ENCODE measurements around the gene METTL26.

Gene METTL26

GRCh38 chr16:630249-630814 lies 5.8 kb downstream of the METTL26 start:
- TF ChIP-seq CTCF (conservative IDR thresholded peaks at IDR 0.05; ENCODE audit: low read length): no peak
- H3K4me3 ChIP-seq (ENCODE audit: low read length): no peak overlapping the region
- DNase-seq (ENCODE audit: low read depth): no peak

- no peak for TF ChIP-seq CTCF (conservative IDR thresholded peaks at IDR 0.05; ENCODE audit: low read length)
- no peak overlapping the region for H3K4me3 ChIP-seq (ENCODE audit: low read length)
Observed at GRCh38 chr16:629833-630248, 6.3 kb downstream of the METTL26 start.

GRCh38 chr16:629185-629832 lies 6.8 kb downstream of the METTL26 start:
- no peak for DNase-seq (ENCODE audit: low read depth)
- TF ChIP-seq CTCF (conservative IDR thresholded peaks at IDR 0.05; ENCODE audit: low read length): no peak
- no peak overlapping the region for H3K4me3 ChIP-seq (ENCODE audit: low read length)

More at GRCh38 chr16:629833-630248, 6.3 kb downstream of the METTL26 start:
- no peak for DNase-seq (ENCODE audit: low read depth)

GRCh38 chr16:628321-629061 lies 7.6 kb downstream of the METTL26 start:
- DNase-seq (ENCODE audit: low read depth): no peak
- no peak for TF ChIP-seq CTCF (conservative IDR thresholded peaks at IDR 0.05; ENCODE audit: low read length)
- no peak overlapping the region for H3K4me3 ChIP-seq (ENCODE audit: low read length)

GRCh38 chr16:627454-628239 lies 8.5 kb downstream of the METTL26 start:
- no peak for DNase-seq (ENCODE audit: low read depth)
- H3K4me3 ChIP-seq (ENCODE audit: low read length): no peak overlapping the region
- no peak for TF ChIP-seq CTCF (conservative IDR thresholded peaks at IDR 0.05; ENCODE audit: low read length)

GRCh38 chr16:626787-627453 lies 9.2 kb downstream of the METTL26 start:
- DNase-seq (ENCODE audit: low read depth): peak; percentile 94
- H3K4me3 ChIP-seq (ENCODE audit: low read length): no peak overlapping the region
- TF ChIP-seq CTCF (conservative IDR thresholded peaks at IDR 0.05; ENCODE audit: low read length): no peak

Data from AG10803 (cell line).